Measurements from ENCODE around the gene IRF6. TPM values are rescaled to one million over a fixed set of nuclear protein-coding genes. Genes with fewer than 3 reads are reported as not detected.

The IRF6 gene
- total RNA-seq, 4 donors from 2014 or later: 0.42 to 1.8 (median 1.4) TPM

DNA sequence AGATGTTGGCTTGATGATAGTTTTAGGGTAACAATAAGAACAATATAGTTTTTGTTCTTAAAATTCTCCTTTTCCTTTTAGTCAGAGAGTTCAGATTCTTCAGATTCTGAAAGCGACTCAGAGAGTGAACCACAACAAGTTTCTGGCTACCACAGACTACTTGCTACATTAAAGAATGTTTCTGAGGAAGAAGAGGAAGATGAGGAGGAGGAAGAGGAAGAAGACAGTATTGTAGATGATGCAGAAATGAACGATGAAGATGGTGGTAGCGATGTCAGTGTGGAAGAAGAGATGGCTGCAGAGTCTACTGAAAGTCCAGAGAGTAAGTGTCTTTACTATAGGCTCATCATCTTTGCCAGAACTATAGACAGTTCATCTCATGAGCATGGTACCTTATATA is 24.8 kb upstream of the IRF6 start:
- Histone ChIP-seq H3K27me3 (no peaks in the 10 kb centered on the region), H3K4me1 (peaks cover 0 to 30% (median 3%) of the 10 kb centered on the region in 4 donors), H3K4me3 (no peak overlapping the region), H3K9me3 (no peaks in the 10 kb centered on the region), H3K36me3 (peaks cover 0 to 54% (median 8%) of the 10 kb centered on the region in 3 donors), H3K27ac (no peak overlapping the region)
- 63 to 75% methylated on average over 3 of the region's 3 CpGs for WGBS, 2 donors
- TF ChIP-seq, protein P1, sequence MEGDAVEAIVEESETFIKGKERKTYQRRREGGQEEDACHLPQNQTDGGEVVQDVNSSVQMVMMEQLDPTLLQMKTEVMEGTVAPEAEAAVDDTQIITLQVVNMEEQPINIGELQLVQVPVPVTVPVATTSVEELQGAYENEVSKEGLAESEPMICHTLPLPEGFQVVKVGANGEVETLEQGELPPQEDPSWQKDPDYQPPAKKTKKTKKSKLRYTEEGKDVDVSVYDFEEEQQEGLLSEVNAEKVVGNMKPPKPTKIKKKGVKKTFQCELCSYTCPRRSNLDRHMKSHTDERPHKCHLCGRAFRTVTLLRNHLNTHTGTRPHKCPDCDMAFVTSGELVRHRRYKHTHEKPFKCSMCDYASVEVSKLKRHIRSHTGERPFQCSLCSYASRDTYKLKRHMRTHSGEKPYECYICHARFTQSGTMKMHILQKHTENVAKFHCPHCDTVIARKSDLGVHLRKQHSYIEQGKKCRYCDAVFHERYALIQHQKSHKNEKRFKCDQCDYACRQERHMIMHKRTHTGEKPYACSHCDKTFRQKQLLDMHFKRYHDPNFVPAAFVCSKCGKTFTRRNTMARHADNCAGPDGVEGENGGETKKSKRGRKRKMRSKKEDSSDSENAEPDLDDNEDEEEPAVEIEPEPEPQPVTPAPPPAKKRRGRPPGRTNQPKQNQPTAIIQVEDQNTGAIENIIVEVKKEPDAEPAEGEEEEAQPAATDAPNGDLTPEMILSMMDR (IDR thresholded peaks at IDR 0.05): no peak
- no peak for TF ChIP-seq EP300 (IDR thresholded peaks at IDR 0.05)
- TF ChIP-seq POLR2A (IDR thresholded peaks at IDR 0.05): no peak
- DNase-seq (ENCODE audit: low spot score in 2 of 2): no peak

DNA sequence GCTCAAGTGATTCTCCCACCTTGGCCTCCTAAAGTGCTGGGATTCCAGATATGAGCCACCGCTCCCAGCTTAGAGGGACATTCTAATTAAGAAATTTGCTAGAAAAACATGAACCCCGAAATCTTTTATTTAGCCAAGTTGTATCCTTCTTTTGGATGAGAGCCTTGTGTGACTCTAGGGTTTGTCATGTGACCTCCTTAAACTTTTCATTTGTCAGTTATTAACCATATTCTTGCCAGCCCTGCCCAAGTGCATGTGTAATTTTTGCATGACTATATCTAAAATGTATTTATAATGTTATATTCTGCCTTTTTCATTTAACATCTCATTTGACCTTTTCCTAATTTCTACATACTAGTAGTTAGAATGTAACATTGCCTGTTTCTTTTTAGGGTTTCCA is 23.8 kb upstream of the IRF6 start:
- H3K27me3 ChIP-seq: no peaks in the 10 kb centered on the region
- DNase-seq (ENCODE audit: low spot score in 2 of 2): no peak
- peaks cover 0 to 30% (median 3%) of the 10 kb centered on the region in 4 donors for H3K4me1 ChIP-seq
- TF ChIP-seq EP300 (IDR thresholded peaks at IDR 0.05) (no peak), POLR2A (IDR thresholded peaks at IDR 0.05) (no peak)
- TF ChIP-seq, protein P1 (IDR thresholded peaks at IDR 0.05): no peak
- WGBS, 2 donors: 57 to 60% methylated on average over 2 of the region's 2 CpGs
- no peak overlapping the region for H3K4me3 ChIP-seq
- H3K9me3 ChIP-seq: no peaks in the 10 kb centered on the region
- H3K27ac ChIP-seq: no peak overlapping the region
- H3K36me3 ChIP-seq: peaks cover 0 to 44% (median 8%) of the 10 kb centered on the region in 3 donors

DNA sequence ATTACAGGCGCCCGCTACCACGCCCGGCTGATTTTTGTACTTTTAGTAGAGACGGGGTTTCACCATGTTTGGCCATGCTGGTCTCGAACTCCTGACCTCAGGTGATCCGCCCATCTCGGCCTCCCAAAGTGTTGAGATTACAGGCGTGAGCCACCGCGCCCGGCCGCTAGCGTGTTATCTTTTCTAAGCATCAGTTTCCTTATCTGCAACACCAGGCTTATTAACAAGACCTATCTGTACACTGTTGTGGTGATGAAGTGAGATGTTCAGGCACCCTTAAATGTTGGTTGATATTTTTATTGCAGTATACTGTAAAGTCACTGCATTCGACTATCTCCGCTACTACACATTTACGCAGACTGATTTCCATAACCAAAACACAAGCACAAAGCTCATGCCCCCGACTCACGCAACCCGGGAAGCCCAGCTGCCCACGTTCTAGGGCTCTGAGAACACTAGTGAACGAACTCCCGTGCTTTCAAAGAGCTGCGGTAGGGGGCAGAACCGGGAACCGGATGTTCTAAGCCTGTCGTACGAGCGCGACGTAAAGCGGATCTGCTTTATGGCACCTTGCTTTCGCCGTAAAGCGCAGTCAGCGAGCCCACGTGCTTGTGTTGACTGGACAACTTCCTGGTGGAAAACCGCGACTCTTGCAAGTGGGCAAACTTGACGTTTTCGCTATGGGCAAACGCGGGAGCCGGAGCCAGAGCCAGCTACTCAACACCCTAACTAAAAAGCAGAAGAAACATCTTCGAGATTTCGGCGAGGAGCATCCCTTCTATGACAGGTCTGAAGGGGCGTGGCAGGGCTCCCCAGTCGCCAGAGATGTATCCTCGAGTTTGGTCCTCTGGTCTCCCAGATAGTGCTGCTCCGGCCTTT is 21.7 kb upstream of the IRF6 start, which contains the start of gene UTP25:
Gene UTP25, plus strand, starts transcription at position 589 of the 879 bp plus-strand sequence. Its CDS starts 92 bp downstream, at position 681.
- Histone ChIP-seq H3K4me1 (peaks cover 0 to 34% (median 3%) of the 10 kb centered on the region in 4 donors), H3K9me3 (no peaks in the 10 kb centered on the region), H3K27me3 (no peaks in the 10 kb centered on the region), H3K27ac (peak within 1 kb of the TSS; percentile 21 to 86 (median 73)), H3K36me3 (peaks cover 0 to 23% (median 0%) of the 10 kb centered on the region in 3 donors), H3K4me3 (peak within 1 kb of the TSS; percentile 70 to 91 (median 74))
- DNase-seq (ENCODE audit: low spot score in 2 of 2): peak; percentile 86 to 97
- WGBS, 2 donors: 25 to 30% methylated on average over 46 to 51 of the region's 51 CpGs
- TF ChIP-seq, protein P1 (IDR thresholded peaks at IDR 0.05): peak; percentile 52 to 90 (median 70)
- TF ChIP-seq POLR2A (IDR thresholded peaks at IDR 0.05): peak in 1 of 2 donors; percentile 36
- TF ChIP-seq EP300 (IDR thresholded peaks at IDR 0.05): peak; percentile 73 to 96

DNA sequence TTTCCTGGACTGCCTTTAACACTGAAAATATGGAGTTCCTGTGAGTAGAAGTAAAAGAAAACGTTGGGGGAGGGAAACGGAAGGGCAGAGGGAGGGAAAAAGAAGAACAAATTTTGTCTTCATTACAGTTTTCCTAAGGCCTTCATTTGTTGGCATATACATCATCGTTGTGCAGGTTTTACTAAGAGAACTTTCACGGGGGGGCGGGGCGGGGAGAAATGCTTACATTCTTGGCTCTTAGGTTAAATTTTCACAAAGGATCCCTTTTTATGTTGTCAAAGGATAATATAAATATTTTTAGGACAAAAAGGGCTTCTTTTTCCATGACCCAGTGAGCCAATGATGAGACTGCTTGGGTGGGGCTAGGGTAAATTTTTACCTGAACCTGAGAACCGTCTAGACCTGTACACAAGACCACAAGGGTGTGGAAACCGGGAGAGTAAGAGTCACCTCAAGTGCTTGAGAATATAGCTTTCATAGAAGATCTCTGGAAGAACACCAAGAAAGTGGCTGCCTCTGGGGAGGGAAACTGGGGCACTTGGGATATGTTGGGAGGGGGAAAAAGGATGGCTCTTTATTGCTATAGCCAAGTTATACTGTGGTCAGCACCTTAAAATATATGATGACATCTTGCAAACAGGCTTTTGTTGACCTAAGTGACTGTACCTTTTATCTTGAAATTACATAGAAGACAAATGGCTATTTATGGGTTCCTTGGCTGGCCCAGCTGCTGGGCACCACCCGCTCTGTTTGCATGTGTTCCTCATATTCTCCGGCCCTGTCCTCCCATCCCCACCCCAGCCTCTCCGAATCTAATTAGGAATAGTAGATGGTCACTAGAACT is 19.9 kb upstream of the IRF6 start:
- H3K27ac ChIP-seq: no peak overlapping the region
- H3K36me3 ChIP-seq: peaks cover 0 to 7% (median 0%) of the 10 kb centered on the region in 3 donors
- H3K9me3 ChIP-seq: no peaks in the 10 kb centered on the region
- H3K27me3 ChIP-seq: no peaks in the 10 kb centered on the region
- no peak for DNase-seq (ENCODE audit: low spot score in 2 of 2)
- H3K4me1 ChIP-seq: peaks cover 0 to 33% (median 3%) of the 10 kb centered on the region in 4 donors
- TF ChIP-seq POLR2A (IDR thresholded peaks at IDR 0.05) (no peak), EP300 (IDR thresholded peaks at IDR 0.05) (no peak)
- TF ChIP-seq, protein P1 (IDR thresholded peaks at IDR 0.05): no peak
- no peak overlapping the region for H3K4me3 ChIP-seq
- WGBS, 2 donors: 81 to 82% methylated on average over 11 of the region's 11 CpGs

Data from tibial nerve (tissue), 4 donors.